CD4-positive, alpha-beta T cell treated with Interleukin-2 at 100 ng/mL for 4 hours (primary cell): ENCODE measurements around the gene HES6.
A peak's percentile ranks its signal among the peaks of the same experiment; 100 is the strongest.

Experiments used
- DNase-seq: peaks from one replicate; pipeline ENCODE4 v3.0.0-alpha.2; 2020; ENCODE audit warnings: low spot score

The HES6 gene

GRCh38 chr2:238233625-238234024 lies 6.2 kb downstream of the HES6 start:
- no peak for DNase-seq

- no peak for DNase-seq
These were observed 8.0 kb downstream of the HES6 start for GRCh38 chr2:238231809-238232208.

GRCh38 chr2:238231251-238231793 lies 8.5 kb downstream of the HES6 start:
- DNase-seq = peak; percentile 75

- no peak for DNase-seq
These were observed 9.1 kb downstream of the HES6 start for GRCh38 chr2:238230699-238231098.

GRCh38 chr2:238228700-238229099 lies 11.1 kb downstream of the HES6 start:
- no peak for DNase-seq

GRCh38 chr2:238227587-238228032 lies 12.2 kb downstream of the HES6 start:
- DNase-seq = no peak

- DNase-seq = no peak
These were observed 12.9 kb downstream of the HES6 start for GRCh38 chr2:238226698-238227586.

- no peak for DNase-seq
These were observed 13.7 kb downstream of the HES6 start for GRCh38 chr2:238225911-238226697.

- DNase-seq = no peak
These were observed 14.7 kb downstream of the HES6 start for GRCh38 chr2:238225121-238225520.

GRCh38 chr2:238224356-238225035 lies 15.3 kb downstream of the HES6 start:
- DNase-seq = no peak

GRCh38 chr2:238220892-238221521 lies 18.8 kb downstream of the HES6 start:
- DNase-seq = no peak

GRCh38 chr2:238220274-238220891 lies 19.5 kb downstream of the HES6 start:
- DNase-seq = no peak

- DNase-seq = no peak
These were observed 23.1 kb downstream of the HES6 start for GRCh38 chr2:238216651-238217184.

GRCh38 chr2:238207006-238207405 lies 32.8 kb downstream of the HES6 start:
- no peak for DNase-seq

GRCh38 chr2:238203973-238204683 lies 35.7 kb downstream of the HES6 start:
- no peak for DNase-seq

GRCh38 chr2:238203094-238203972 lies 36.5 kb downstream of the HES6 start, which contains the start of gene ILKAP:
ILKAP (minus strand) TSS chr2:238203695; CDS start chr2:238203553, 142 bp downstream.
- DNase-seq = peak; percentile 89

- DNase-seq = peak; percentile 1
These were observed 37.3 kb downstream of the HES6 start for GRCh38 chr2:238202326-238203093.

- no peak for DNase-seq
These were observed 49.4 kb downstream of the HES6 start for GRCh38 chr2:238190445-238190844.
